Measurements from ENCODE around the gene MARCHF11.

Gene MARCHF11

DNA sequence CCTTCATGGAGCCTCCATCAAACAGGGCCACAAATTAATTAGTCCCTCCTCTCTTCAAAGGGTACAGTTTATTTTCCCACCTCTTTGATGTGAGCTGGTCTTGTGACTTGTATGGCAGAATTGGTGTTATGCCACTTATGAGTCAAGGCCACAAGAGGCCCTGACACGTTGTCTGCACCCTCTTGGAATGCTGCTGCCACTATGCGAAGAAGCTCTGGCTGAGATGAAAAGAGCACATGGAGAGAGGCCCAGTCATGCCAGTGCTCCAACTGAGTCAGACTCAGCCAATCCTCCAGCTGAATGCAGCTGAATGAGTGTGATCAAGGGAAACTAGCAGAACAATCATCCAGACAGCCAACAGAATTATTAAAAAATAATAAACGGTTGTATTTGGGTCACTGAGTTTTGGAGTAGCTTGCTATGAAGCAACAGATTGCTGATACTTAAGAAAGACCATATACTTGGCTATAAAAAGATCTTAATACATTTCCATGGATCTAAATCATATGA, 128.3 kb downstream of the MARCHF11 start:
- no peak overlapping the region for H2BK120ac ChIP-seq (ENCODE audit: insufficient read depth, low read length, poor library complexity)
- H3K9me3 ChIP-seq (ENCODE audit: insufficient read depth, low read depth, low read length), result no peaks in the 10 kb centered on the region
- H3K79me2 ChIP-seq (ENCODE audit: control insufficient read depth, insufficient read depth, low read length, poor library complexity), result no peaks in the 10 kb centered on the region
- no peaks in the 10 kb centered on the region for H3K36me3 ChIP-seq (ENCODE audit: control insufficient read depth in 1 of 2, insufficient read depth in 2 of 2, low read length in 2 of 2)
- no peak overlapping the region for H2AFZ ChIP-seq (ENCODE audit: insufficient read depth, low read length, poor library complexity)
- no peak overlapping the region for H3K27ac ChIP-seq (ENCODE audit: low read depth, low read length)
- no peak overlapping the region for H2BK12ac ChIP-seq (ENCODE audit: low read length)
- no peak overlapping the region for H2BK5ac ChIP-seq (ENCODE audit: low read depth, low read length, poor library complexity)
- no peak overlapping the region for H3K9ac ChIP-seq (ENCODE audit: low read length)
- H3K27me3 ChIP-seq (ENCODE audit: insufficient read depth, low read length), result no peaks in the 10 kb centered on the region
- no peak overlapping the region for H3K4me3 ChIP-seq (ENCODE audit: low read depth, low read length)
- H4K91ac ChIP-seq (ENCODE audit: low read depth, low read length), result no peak overlapping the region
- no peak for DNase-seq
- no CpG with 5 or more reads among the region's 3 CpGs for WGBS (ENCODE audit: extremely low coverage, insufficient coverage, insufficient read length)
- H3K14ac ChIP-seq (ENCODE audit: low read length), result no peak overlapping the region
- H3K4ac ChIP-seq (ENCODE audit: low read depth, low read length), result no peak overlapping the region
- no peak overlapping the region for H3K18ac ChIP-seq (ENCODE audit: low read length)
- no peak overlapping the region for H3K4me2 ChIP-seq (ENCODE audit: low read length)
- no peak overlapping the region for H3K23ac ChIP-seq (ENCODE audit: low read length)
- no peak overlapping the region for H2AK5ac ChIP-seq (ENCODE audit: low read length)
- H4K12ac ChIP-seq (ENCODE audit: low read depth, low read length), result no peak overlapping the region
- no peaks in the 10 kb centered on the region for H3K79me1 ChIP-seq (ENCODE audit: low read length)
- no peaks in the 10 kb centered on the region for H3K4me1 ChIP-seq (ENCODE audit: control insufficient read depth in 1 of 2, insufficient read depth in 2 of 2, low read length in 2 of 2)
- H4K8ac ChIP-seq (ENCODE audit: low read depth, low read length), result no peak overlapping the region

- Histone ChIP-seq H3K4me3 (ENCODE audit: low read depth, low read length) (no peak overlapping the region), H4K8ac (ENCODE audit: low read depth, low read length) (no peak overlapping the region), H3K4me1 (ENCODE audit: control insufficient read depth in 1 of 2, insufficient read depth in 2 of 2, low read length in 2 of 2) (no peaks in the 10 kb centered on the region), H4K91ac (ENCODE audit: low read depth, low read length) (no peak overlapping the region), H3K4ac (ENCODE audit: low read depth, low read length) (no peak overlapping the region), H3K14ac (ENCODE audit: low read length) (no peak overlapping the region), H2AK5ac (ENCODE audit: low read length) (no peak overlapping the region), H3K36me3 (ENCODE audit: control insufficient read depth in 1 of 2, insufficient read depth in 2 of 2, low read length in 2 of 2) (no peaks in the 10 kb centered on the region), H2BK12ac (ENCODE audit: low read length) (no peak overlapping the region), H3K18ac (ENCODE audit: low read length) (no peak overlapping the region), H2AFZ (ENCODE audit: insufficient read depth, low read length, poor library complexity) (no peak overlapping the region), H3K9ac (ENCODE audit: low read length) (no peak overlapping the region), H2BK120ac (ENCODE audit: insufficient read depth, low read length, poor library complexity) (no peak overlapping the region), H4K12ac (ENCODE audit: low read depth, low read length) (no peak overlapping the region), H3K23ac (ENCODE audit: low read length) (no peak overlapping the region), H3K4me2 (ENCODE audit: low read length) (no peak overlapping the region), H3K27ac (ENCODE audit: low read depth, low read length) (no peak overlapping the region), H3K79me1 (ENCODE audit: low read length) (no peaks in the 10 kb centered on the region), H2BK5ac (ENCODE audit: low read depth, low read length, poor library complexity) (no peak overlapping the region), H3K27me3 (ENCODE audit: insufficient read depth, low read length) (no peaks in the 10 kb centered on the region), H3K79me2 (ENCODE audit: control insufficient read depth, insufficient read depth, low read length, poor library complexity) (no peaks in the 10 kb centered on the region), H3K9me3 (ENCODE audit: insufficient read depth, low read depth, low read length) (no peaks in the 10 kb centered on the region)
- DNase-seq, result no peak
- no CpG with 5 or more reads among the region's 1 CpG for WGBS (ENCODE audit: extremely low coverage, insufficient coverage, insufficient read length)
These were observed 129.2 kb downstream of the MARCHF11 start for GRCh38 chr5:16050414-16050813.

DNA sequence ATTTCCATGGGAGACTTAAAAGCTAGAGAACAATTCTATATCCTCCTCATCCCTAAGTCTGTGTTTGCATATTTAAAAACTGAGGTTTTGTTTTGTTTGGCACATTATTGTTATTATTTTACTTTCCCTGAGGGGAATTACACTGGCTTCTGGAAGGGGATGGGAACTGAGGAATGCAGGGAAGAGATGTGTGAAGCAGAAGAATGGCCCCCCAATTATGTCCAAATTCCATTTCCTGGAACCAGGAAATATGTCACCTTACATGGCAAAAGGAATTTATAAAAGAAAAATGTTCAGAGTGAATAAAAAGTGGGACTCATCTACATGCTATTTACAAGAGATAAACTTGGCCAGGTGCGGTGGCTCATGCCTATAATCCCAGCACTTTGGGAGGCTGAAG, 129.8 kb downstream of the MARCHF11 start:
- Histone ChIP-seq H3K27me3 (ENCODE audit: insufficient read depth, low read length) (no peaks in the 10 kb centered on the region), H2AK5ac (ENCODE audit: low read length) (no peak overlapping the region), H2BK12ac (ENCODE audit: low read length) (no peak overlapping the region), H3K79me1 (ENCODE audit: low read length) (no peaks in the 10 kb centered on the region), H4K91ac (ENCODE audit: low read depth, low read length) (no peak overlapping the region), H3K4me1 (ENCODE audit: control insufficient read depth in 1 of 2, insufficient read depth in 2 of 2, low read length in 2 of 2) (no peaks in the 10 kb centered on the region), H3K79me2 (ENCODE audit: control insufficient read depth, insufficient read depth, low read length, poor library complexity) (no peaks in the 10 kb centered on the region), H3K18ac (ENCODE audit: low read length) (no peak overlapping the region), H2BK5ac (ENCODE audit: low read depth, low read length, poor library complexity) (no peak overlapping the region), H3K4me2 (ENCODE audit: low read length) (no peak overlapping the region), H4K8ac (ENCODE audit: low read depth, low read length) (no peak overlapping the region), H3K36me3 (ENCODE audit: control insufficient read depth in 1 of 2, insufficient read depth in 2 of 2, low read length in 2 of 2) (no peaks in the 10 kb centered on the region), H3K14ac (ENCODE audit: low read length) (no peak overlapping the region), H3K27ac (ENCODE audit: low read depth, low read length) (no peak overlapping the region), H3K9me3 (ENCODE audit: insufficient read depth, low read depth, low read length) (no peaks in the 10 kb centered on the region), H3K9ac (ENCODE audit: low read length) (no peak overlapping the region), H3K23ac (ENCODE audit: low read length) (no peak overlapping the region), H4K12ac (ENCODE audit: low read depth, low read length) (no peak overlapping the region), H2AFZ (ENCODE audit: insufficient read depth, low read length, poor library complexity) (no peak overlapping the region), H2BK120ac (ENCODE audit: insufficient read depth, low read length, poor library complexity) (no peak overlapping the region), H3K4ac (ENCODE audit: low read depth, low read length) (no peak overlapping the region), H3K4me3 (ENCODE audit: low read depth, low read length) (no peak overlapping the region)
- WGBS (ENCODE audit: extremely low coverage, insufficient coverage, insufficient read length), result no CpG with 5 or more reads among the region's 1 CpG
- no peak for DNase-seq

DNA sequence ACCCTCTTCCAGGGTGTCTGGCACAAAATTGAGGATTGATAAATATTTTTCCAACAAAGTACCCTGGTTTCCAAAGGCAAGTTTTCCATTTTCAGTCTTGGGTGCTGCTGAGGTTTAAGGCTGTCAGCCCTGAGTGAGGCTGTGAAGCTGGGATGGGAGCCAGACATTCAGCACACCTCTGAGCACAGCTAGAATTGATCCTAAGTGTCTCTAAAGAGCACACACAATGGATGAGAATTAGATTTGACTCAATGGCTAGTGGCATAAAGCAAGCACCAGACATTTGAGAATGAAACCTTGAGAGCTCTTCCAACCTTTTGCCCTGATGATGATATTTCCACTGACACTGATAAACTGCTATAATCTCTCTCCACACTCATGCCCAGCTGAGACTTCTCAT, 131.5 kb downstream of the MARCHF11 start:
- H4K12ac ChIP-seq (ENCODE audit: low read depth, low read length), result no peak overlapping the region
- no peak overlapping the region for H4K8ac ChIP-seq (ENCODE audit: low read depth, low read length)
- H3K4ac ChIP-seq (ENCODE audit: low read depth, low read length), result no peak overlapping the region
- no peak overlapping the region for H3K4me2 ChIP-seq (ENCODE audit: low read length)
- H4K91ac ChIP-seq (ENCODE audit: low read depth, low read length), result no peak overlapping the region
- H2AK5ac ChIP-seq (ENCODE audit: low read length), result no peak overlapping the region
- no peak overlapping the region for H3K18ac ChIP-seq (ENCODE audit: low read length)
- no peak overlapping the region for H3K4me3 ChIP-seq (ENCODE audit: low read depth, low read length)
- DNase-seq, result no peak
- H3K79me1 ChIP-seq (ENCODE audit: low read length), result no peaks in the 10 kb centered on the region
- H3K4me1 ChIP-seq (ENCODE audit: control insufficient read depth in 1 of 2, insufficient read depth in 2 of 2, low read length in 2 of 2), result no peaks in the 10 kb centered on the region
- no peak overlapping the region for H2AFZ ChIP-seq (ENCODE audit: insufficient read depth, low read length, poor library complexity)
- H3K36me3 ChIP-seq (ENCODE audit: control insufficient read depth in 1 of 2, insufficient read depth in 2 of 2, low read length in 2 of 2), result no peaks in the 10 kb centered on the region
- no peaks in the 10 kb centered on the region for H3K9me3 ChIP-seq (ENCODE audit: insufficient read depth, low read depth, low read length)
- no peaks in the 10 kb centered on the region for H3K27me3 ChIP-seq (ENCODE audit: insufficient read depth, low read length)
- no peak overlapping the region for H3K9ac ChIP-seq (ENCODE audit: low read length)
- no peaks in the 10 kb centered on the region for H3K79me2 ChIP-seq (ENCODE audit: control insufficient read depth, insufficient read depth, low read length, poor library complexity)
- no peak overlapping the region for H3K14ac ChIP-seq (ENCODE audit: low read length)
- H2BK5ac ChIP-seq (ENCODE audit: low read depth, low read length, poor library complexity), result no peak overlapping the region
- no peak overlapping the region for H3K23ac ChIP-seq (ENCODE audit: low read length)
- H2BK12ac ChIP-seq (ENCODE audit: low read length), result no peak overlapping the region
- no peak overlapping the region for H2BK120ac ChIP-seq (ENCODE audit: insufficient read depth, low read length, poor library complexity)
- no peak overlapping the region for H3K27ac ChIP-seq (ENCODE audit: low read depth, low read length)
